ENCODE measurements around the gene MDN1. TPM values are rescaled to one million over a fixed set of nuclear protein-coding genes. Genes with fewer than 3 reads are reported as not detected.

Gene MDN1
- total RNA-seq, 1 experiment from 2014 or later, result 53.6 TPM

DNA sequence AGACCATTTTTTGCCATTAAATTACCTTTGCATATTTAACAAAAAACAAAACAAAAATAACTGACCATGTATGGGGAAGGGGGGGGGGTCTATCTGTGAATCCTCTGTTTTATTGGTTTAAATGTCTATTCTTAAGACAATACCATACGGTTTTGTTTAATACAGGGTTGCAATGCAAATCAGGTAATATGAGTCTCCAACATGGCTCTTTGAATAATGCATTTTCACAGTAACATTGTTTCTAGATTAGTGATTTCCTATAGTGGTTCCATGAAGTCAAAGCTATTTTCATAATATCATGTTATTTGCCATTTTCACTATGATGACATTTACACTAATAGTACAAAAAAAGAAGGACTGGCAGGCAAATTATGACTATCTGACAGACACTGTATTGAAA, 116.3 kb downstream of the MDN1 start (continued):
- TF ChIP-seq REST (IDR thresholded peaks at IDR 0.05; ENCODE audit: low read depth) (no peak), POLR2A (IDR thresholded peaks at IDR 0.05; ENCODE audit: borderline replicate concordance, extremely low read depth, insufficient read depth, insufficient read length) (no peak), FOSL1 (IDR thresholded peaks at IDR 0.05; ENCODE audit: low read depth) (no peak), EZH2 (IDR thresholded peaks at IDR 0.05) (no peak), ZFX (IDR thresholded peaks at IDR 0.05) (no peak), RAD21 (IDR thresholded peaks at IDR 0.05; ENCODE audit: low read depth) (no peak), CTCF (IDR thresholded peaks at IDR 0.05 in 2 of 3, conservative IDR thresholded peaks at IDR 0.05 in 1 of 3; ENCODE audit: borderline replicate concordance in 1 of 3, insufficient read depth in 1 of 3, low read depth in 2 of 3, low read length in 2 of 3) (no peak), CEBPB (IDR thresholded peaks at IDR 0.05; ENCODE audit: low read depth) (no peak), EZH2phosphoT487 (IDR thresholded peaks at IDR 0.05; ENCODE audit: borderline replicate concordance) (no peak), EGR1 (IDR thresholded peaks at IDR 0.05; ENCODE audit: low read depth) (no peak)

- Histone ChIP-seq H3K27ac (ENCODE audit: low read depth, low read length) (no peak overlapping the region), H3K9me3 (ENCODE audit: control insufficient read depth in 1 of 2, insufficient read depth in 1 of 2, low read depth in 1 of 2, low read length in 2 of 2) (no peaks in the 10 kb centered on the region), H3K27me3 (ENCODE audit: insufficient read depth, low read length) (no peaks in the 10 kb centered on the region), H3K4me1 (ENCODE audit: control insufficient read depth in 1 of 2, insufficient read depth in 2 of 2, low read length in 2 of 2) (no peaks in the 10 kb centered on the region), H3K9ac (ENCODE audit: low read length) (no peak overlapping the region), H3K4me2 (ENCODE audit: low read length) (no peak overlapping the region), H4K20me1 (ENCODE audit: insufficient read depth) (no peaks in the 10 kb centered on the region), H3K4me3 (replicated peaks in 1 of 2; ENCODE audit: low read depth in 1 of 2, low read length in 2 of 2) (no peak overlapping the region), H3K79me2 (ENCODE audit: insufficient read depth, low read length) (no peaks in the 10 kb centered on the region), H2AFZ (ENCODE audit: low read depth, low read length, poor library complexity, severe bottlenecking) (no peak overlapping the region), H3K9me2 (ENCODE audit: insufficient read depth) (no peaks in the 10 kb centered on the region), H3K36me3 (ENCODE audit: control insufficient read depth in 1 of 2, insufficient read depth in 2 of 2, low read length in 2 of 2) (peaks cover 42 to 54% of the 10 kb centered on the region in 2 experiments)
- intact Hi-C loops (cut with micrococcal nuclease), result no loop called here
- RAD21 ChIA-PET (ENCODE audit: low non-redundant PET in 1 of 2, low total read pairs in 2 of 2, uncharacterized antibody in 2 of 2, unreplicated experiment in 2 of 2), result no interaction called here
- DNase-seq (ENCODE audit: low read depth, low spot score) (no peak), ATAC-seq (no peak)
- POLR2A ChIA-PET, result no interaction called here
- CTCF ChIA-PET, result no interaction called here
- no TSS peak for BruUV-seq (replicated peaks)
- TF ChIP-seq, protein P1, sequence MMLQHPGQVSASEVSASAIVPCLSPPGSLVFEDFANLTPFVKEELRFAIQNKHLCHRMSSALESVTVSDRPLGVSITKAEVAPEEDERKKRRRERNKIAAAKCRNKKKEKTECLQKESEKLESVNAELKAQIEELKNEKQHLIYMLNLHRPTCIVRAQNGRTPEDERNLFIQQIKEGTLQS (IDR thresholded peaks at IDR 0.05), result no peak
- TF ChIP-seq REST (IDR thresholded peaks at IDR 0.05; ENCODE audit: low read depth), result no peak
- no peak for TF ChIP-seq ZFX (IDR thresholded peaks at IDR 0.05)
- no peak for TF ChIP-seq MAX (IDR thresholded peaks at IDR 0.05)
- TF ChIP-seq SIN3A (IDR thresholded peaks at IDR 0.05; ENCODE audit: low read depth), result no peak
- TF ChIP-seq EGR1 (IDR thresholded peaks at IDR 0.05; ENCODE audit: low read depth), result no peak
- no peak for TF ChIP-seq EZH2 (IDR thresholded peaks at IDR 0.05)
- no peak for TF ChIP-seq JUND (IDR thresholded peaks at IDR 0.05)
- TF ChIP-seq SRF (IDR thresholded peaks at IDR 0.05; ENCODE audit: low read depth), result no peak
- TF ChIP-seq TCF7L2 (IDR thresholded peaks at IDR 0.05; ENCODE audit: borderline replicate concordance, extremely low read depth, insufficient read depth, insufficient read length), result no peak
- TF ChIP-seq EZH2phosphoT487 (IDR thresholded peaks at IDR 0.05; ENCODE audit: borderline replicate concordance), result no peak
- no peak for TF ChIP-seq SP1 (IDR thresholded peaks at IDR 0.05; ENCODE audit: low read depth)
- no peak for TF ChIP-seq POLR2AphosphoS5 (IDR thresholded peaks at IDR 0.05; ENCODE audit: low read depth, low read length)
Observed at GRCh38 chr6:89702349-89702748, 117.2 kb downstream of the MDN1 start.
